Thyroid gland (tissue), 4 donors: ENCODE data around the gene SCAMP3. TPM values are rescaled to one million over a fixed set of nuclear protein-coding genes. Genes with fewer than 3 reads are reported as not detected.

Source experiments
- DNase-seq, 2 donors: peaks; one replicate each; pipeline ENCODE4 v3.0.0-alpha.2; 2019
- H3K27ac ChIP-seq, 3 donors: fragments of 200-600 bp; sonication (generic); 1 replicate in 2 of 3; 2 replicates in 1 of 3; pipeline ENCODE4 v1.5.1; 2016 to 2019; ENCODE audit warnings: mild to moderate bottlenecking in 1 of 3, moderate library complexity in 1 of 3
- H3K27me3 ChIP-seq: fragments of 200-600 bp; sonication (generic); one replicate; pipeline ENCODE4 v1.5.1; 2019
- H3K36me3 ChIP-seq, 2 donors: fragments of 200-600 bp; sonication (generic); one replicate each; pipeline ENCODE4 v1.5.1; 2016 to 2019
- H3K4me1 ChIP-seq, 2 donors: fragments of 200-600 bp; sonication (generic); one replicate each; pipeline ENCODE4 v1.5.1; 2017 to 2019
- H3K4me3 ChIP-seq, 3 donors: fragments of 200-600 bp; sonication (generic); replicated peaks in 1 of 3; 1 replicate in 2 of 3; 2 replicates in 1 of 3; pipeline ENCODE4 v1.5.1; 2016; ENCODE audit warnings: mild to moderate bottlenecking in 1 of 3
- H3K9me3 ChIP-seq: fragments of 200-600 bp; sonication (generic); one replicate; pipeline ENCODE4 v1.5.1; 2017
- CTCF ChIP-seq, 6 experiments: fragments of 200-600 bp in 3 of 6; fragments of 450-650 bp in 3 of 6; sonication (generic) in 3 of 6; IDR thresholded peaks; one replicate each; pipeline ENCODE4 v1.5.1; 2016 to 2019; ENCODE audit warnings: antibody characterized with exemption in 6 of 6, mild to moderate bottlenecking in 2 of 6, inconsistent platforms in 1 of 6, moderate library complexity in 1 of 6
- POLR2A ChIP-seq, 2 donors: fragments of 450-650 bp; IDR thresholded peaks; one replicate each; pipeline ENCODE4 v1.6.1; 2017; ENCODE audit warnings: antibody characterized with exemption in 2 of 2, mild to moderate bottlenecking in 2 of 2, moderate library complexity in 1 of 2
- WGBS, 2 donors: methylation state at CpG; one replicate each; pipeline ENCODE4 v1.1.5; 2017; 5-methylcytosine and 5-hydroxymethylcytosine counted together
- intact Hi-C: fragments of 100-400 bp; cut with DNase I; formaldehyde crosslinking; loops from one replicate; pipeline ENCODE4 v1.15.1; 2023
- total RNA-seq, 4 donors: library from RNA; depleted of rRNA; stranded (reverse); fragments of >200 nt; gene quantifications; one replicate each; pipeline ENCODE4 v1.2.3, GENCODE V29; 2016

Gene SCAMP3
- total RNA-seq, 4 donors from 2014 or later: 51.9 to 73.5 (median 62.7) TPM

GRCh38 chr1:155253208-155253607 is 9.0 kb downstream of the SCAMP3 start:
- no peaks in the 10 kb centered on the region for H3K9me3 ChIP-seq
- intact Hi-C loops: loop anchor here (5.0 kb wide), 1 partner anchor 339 kb away; no protein-coding TSS in a partner anchor
- H3K27me3 ChIP-seq: no peaks in the 10 kb centered on the region
- WGBS, 2 donors: 90% methylated on average over 5 of the region's 5 CpGs
- DNase-seq: no peak
- peaks cover 0 to 3% of the 10 kb centered on the region in 2 donors for H3K36me3 ChIP-seq
- TF ChIP-seq CTCF (IDR thresholded peaks at IDR 0.05) (no peak), POLR2A (IDR thresholded peaks at IDR 0.05) (no peak)
- H3K4me1 ChIP-seq: peaks cover 14 to 29% of the 10 kb centered on the region in 2 donors
- no peak overlapping the region for H3K4me3 ChIP-seq
- H3K27ac ChIP-seq: no peak overlapping the region

DNA sequence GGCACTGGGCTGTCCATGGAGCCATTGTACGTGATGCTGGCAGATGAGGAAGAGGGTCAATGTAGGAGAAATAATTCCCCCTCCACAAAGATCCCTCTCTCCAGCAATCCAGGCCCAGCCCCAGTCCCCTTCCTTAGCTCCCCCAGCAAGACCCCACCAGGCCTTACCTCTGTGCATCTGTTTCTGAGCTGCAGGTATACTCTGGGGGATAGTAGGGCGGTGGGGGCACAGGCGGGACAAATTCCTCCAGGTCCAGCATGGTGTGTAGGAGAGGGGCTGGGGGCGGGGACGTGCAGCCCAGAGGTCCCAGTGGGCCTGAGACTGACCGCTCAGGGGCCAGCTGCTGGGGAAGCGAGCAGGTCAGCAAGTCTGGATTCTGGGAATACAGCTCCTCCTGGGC is 10.6 kb downstream of the SCAMP3 start:
- no peak for TF ChIP-seq CTCF (IDR thresholded peaks at IDR 0.05)
- TF ChIP-seq POLR2A (IDR thresholded peaks at IDR 0.05): no peak
- WGBS, 2 donors: 74 to 86% methylated on average over 3 to 7 of the region's 7 CpGs
- Histone ChIP-seq H3K4me3 (no peak overlapping the region), H3K27ac (no peak overlapping the region), H3K9me3 (no peaks in the 10 kb centered on the region), H3K4me1 (peaks cover 14 to 29% of the 10 kb centered on the region in 2 donors), H3K27me3 (no peaks in the 10 kb centered on the region), H3K36me3 (peaks cover 0 to 4% of the 10 kb centered on the region in 2 donors)
- no peak for DNase-seq
- intact Hi-C loops: loop anchor here (5.0 kb wide), 1 partner anchor 341 kb away; no protein-coding TSS in a partner anchor

DNA sequence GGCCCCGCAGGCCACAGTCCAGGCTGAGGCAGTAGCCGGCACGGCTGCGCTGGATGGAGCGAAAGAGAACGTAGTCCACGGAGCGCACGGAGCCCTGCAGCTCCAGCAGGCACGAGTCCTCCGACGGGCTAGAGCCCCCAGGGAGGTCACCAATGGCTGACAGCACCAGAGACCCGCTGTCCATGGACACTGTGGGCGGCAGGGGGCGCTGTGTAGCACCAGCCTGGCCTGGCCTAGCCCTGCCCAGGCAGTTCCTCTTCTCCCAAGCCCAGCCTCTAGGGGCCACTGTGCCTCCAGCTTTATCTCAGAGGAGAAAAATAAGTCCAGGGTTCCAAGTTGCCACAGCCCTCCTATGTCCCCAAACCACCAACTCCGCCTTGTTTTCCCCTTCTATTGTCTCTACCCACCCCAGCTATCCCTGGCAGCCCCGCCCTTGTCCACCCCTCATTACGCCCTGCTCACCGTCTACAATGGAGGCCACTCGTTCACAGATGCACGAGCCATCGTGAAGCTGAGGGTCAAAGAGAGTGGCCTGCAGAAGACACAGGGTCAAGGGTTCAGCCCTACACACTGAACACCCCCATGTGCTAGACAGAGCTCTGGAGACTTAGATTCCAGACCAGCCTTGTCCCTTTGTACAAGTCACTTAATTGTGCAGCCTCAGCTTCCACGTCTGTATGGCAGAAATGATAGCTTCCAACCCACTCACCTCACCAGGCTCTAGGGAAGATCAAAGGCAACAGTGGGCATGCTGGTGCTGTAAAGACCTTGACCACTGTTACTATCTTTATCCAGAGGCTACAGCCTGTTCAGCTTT is 11.3 kb downstream of the SCAMP3 start:
- peak; percentile 91 to 94 for DNase-seq
- no peaks in the 10 kb centered on the region for H3K27me3 ChIP-seq
- H3K27ac ChIP-seq: no peak overlapping the region
- peak overlapping the region in 1 of 3 donors; percentile 18 for H3K4me3 ChIP-seq
- peaks cover 14 to 25% of the 10 kb centered on the region in 2 donors for H3K4me1 ChIP-seq
- peaks cover 0 to 4% of the 10 kb centered on the region in 2 donors for H3K36me3 ChIP-seq
- 44 to 51% methylated on average over 8 of the region's 23 CpGs for WGBS, 2 donors
- no peaks in the 10 kb centered on the region for H3K9me3 ChIP-seq
- TF ChIP-seq POLR2A (IDR thresholded peaks at IDR 0.05) (no peak), CTCF (IDR thresholded peaks at IDR 0.05) (peak; percentile 86 to 99 (median 99))
- intact Hi-C loops: loop anchor here (5.0 kb wide), 1 partner anchor 341 kb away; no protein-coding TSS in a partner anchor

GRCh38 chr1:155250246-155250632 is 11.9 kb downstream of the SCAMP3 start:
- peaks cover 14 to 23% of the 10 kb centered on the region in 2 donors for H3K4me1 ChIP-seq
- peaks cover 0 to 4% of the 10 kb centered on the region in 2 donors for H3K36me3 ChIP-seq
- no peak overlapping the region for H3K27ac ChIP-seq
- no peaks in the 10 kb centered on the region for H3K9me3 ChIP-seq
- intact Hi-C loops: loop anchor here (5.0 kb wide), 1 partner anchor 342 kb away; no protein-coding TSS in a partner anchor
- H3K27me3 ChIP-seq: no peaks in the 10 kb centered on the region
- TF ChIP-seq CTCF (IDR thresholded peaks at IDR 0.05) (no peak), POLR2A (IDR thresholded peaks at IDR 0.05) (no peak)
- no peak for DNase-seq
- 43% methylated on average over 4 of the region's 28 CpGs; no CpG with 5 or more reads in 1 of the 2 donors for WGBS, 2 donors
- peak overlapping the region in 1 of 3 donors; percentile 18 for H3K4me3 ChIP-seq
